HG03432 (cell line): ENCODE results near the gene EMC9.

Experiments used
- ATAC-seq: cut with Tn5 transposase; IDR thresholded peaks from one replicate; pipeline ENCODE4 v1.9.1; 2021; ENCODE audit warnings: mild to moderate bottlenecking, moderate library complexity; ENCODE audit not compliant: unreplicated experiment

EMC9 gene

DNA sequence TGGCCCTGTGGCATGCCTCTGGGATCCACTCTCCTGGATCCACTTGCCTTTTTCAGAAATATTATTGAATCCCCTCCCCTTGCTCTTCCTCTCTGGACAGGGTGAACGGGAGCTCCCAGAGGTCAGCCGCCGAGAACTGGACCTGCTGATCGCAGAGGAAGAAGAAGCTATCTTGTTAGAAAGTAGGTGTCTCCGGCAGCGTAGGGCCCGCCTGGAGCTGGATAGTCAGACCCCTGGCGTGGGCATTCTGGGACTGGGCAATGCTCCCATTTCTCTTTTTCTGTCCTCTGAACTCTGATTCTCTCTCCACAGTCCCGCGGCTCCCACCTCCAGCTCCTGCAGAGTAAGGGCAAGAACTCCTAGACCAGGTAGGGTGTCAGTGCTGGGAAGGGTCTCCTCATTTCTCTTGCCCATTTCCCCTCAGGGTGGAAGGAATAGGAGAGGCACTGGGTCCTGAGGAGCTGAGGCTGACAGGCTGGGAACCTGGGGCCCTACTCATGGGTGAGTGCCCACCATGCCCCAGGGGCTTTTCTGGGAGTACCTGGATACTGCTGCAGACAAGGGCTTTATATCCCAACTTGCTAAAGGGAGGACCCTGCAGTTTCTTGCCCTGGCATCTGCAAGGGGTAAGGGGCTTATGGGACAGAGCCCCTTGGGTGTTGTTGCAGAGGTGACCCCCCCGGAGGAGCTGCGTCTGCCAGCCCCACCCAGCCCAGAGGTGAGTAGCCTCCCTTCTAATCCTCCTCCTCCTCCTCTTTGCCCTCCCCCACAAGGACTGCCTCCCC lies 35.8 kb upstream of the EMC9 start:
- ATAC-seq: no peak

- ATAC-seq: no peak
Measured at GRCh38 chr14:24176599-24176998, 35.2 kb upstream of the EMC9 start.

- no peak for ATAC-seq
Measured at GRCh38 chr14:24172871-24173281, 31.5 kb upstream of the EMC9 start.

- ATAC-seq: no peak
Measured at GRCh38 chr14:24172261-24172860, 31.0 kb upstream of the EMC9 start.

DNA sequence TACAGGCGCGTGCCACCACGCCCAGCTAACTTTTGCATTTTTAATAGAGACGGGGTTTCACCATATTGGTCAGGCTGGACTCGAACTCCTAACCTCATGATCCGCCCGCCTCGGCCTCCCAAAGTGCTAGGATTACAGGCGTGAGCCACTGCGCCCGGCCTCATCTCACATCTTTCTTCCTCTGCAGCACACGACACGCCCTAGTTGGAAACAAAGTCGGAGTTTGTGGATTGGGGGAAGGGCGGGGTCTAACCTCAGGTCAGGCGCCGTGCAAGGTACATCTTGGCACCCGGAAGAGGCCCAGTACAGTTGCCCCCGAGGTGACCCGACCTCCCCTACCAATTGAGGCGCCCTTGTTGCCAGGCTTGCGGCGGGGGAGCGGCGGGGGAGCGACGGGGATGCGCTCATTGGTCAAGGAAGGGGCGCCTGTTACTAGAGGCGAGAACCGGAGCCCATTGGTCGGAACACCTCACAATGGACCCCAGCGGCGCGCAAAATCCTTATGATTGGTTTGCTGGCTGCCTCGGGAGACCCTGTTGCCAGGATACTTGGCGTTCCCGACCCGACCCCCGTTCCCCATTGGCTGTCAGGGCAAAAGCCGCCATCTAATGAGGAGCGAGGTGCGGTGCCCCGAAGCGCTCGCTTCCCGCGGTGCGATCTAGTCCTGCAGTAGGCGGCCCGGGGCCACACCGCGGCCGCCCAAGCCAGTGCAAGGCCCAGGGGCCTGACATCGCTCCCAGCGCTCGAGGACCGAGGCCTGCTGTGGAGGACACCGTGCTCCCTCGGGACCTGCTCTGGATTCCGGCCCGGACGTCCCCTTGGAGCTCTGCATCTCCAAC lies 30.2 kb upstream of the EMC9 start, which contains the start of gene REC8:
Gene REC8, plus strand, starts transcription at position 659 of the 839 bp plus-strand sequence. CDS start 473 bp downstream, outside the sequence.
- peak; percentile 91 for ATAC-seq

GRCh38 chr14:24167469-24168114 lies 26.2 kb upstream of the EMC9 start:
- ATAC-seq: no peak

DNA sequence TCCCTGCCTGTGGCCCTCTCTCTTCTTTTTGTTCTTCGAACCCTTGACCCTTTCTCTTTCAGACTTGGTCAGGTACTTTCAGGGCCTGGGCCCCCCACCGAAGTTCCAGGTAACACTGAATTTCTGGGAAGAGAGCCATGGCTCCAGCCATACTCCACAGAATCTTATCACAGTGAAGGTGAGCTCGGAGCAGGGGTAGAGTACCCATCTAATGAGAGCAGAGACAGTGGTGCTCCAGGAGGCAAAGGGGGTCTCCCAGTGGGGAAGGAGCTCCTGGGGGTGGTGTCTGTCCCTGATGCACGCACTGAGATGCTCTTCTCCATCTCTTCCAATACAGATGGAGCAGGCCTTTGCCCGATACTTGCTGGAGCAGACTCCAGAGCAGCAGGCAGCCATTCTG lies 24.4 kb upstream of the EMC9 start:
- no peak for ATAC-seq

- no peak for ATAC-seq
Measured at GRCh38 chr14:24164518-24164991, 23.2 kb upstream of the EMC9 start.

GRCh38 chr14:24162093-24162492 lies 20.7 kb upstream of the EMC9 start:
- ATAC-seq: no peak

GRCh38 chr14:24160850-24161804 lies 19.7 kb upstream of the EMC9 start, which contains the start of gene IRF9:
Gene IRF9 (plus strand): TSS chr14:24161265. CDS start chr14:24162145, 880 bp downstream.
- peak; percentile 85 for ATAC-seq

GRCh38 chr14:24160499-24160849 lies 19.1 kb upstream of the EMC9 start:
- ATAC-seq: no peak

DNA sequence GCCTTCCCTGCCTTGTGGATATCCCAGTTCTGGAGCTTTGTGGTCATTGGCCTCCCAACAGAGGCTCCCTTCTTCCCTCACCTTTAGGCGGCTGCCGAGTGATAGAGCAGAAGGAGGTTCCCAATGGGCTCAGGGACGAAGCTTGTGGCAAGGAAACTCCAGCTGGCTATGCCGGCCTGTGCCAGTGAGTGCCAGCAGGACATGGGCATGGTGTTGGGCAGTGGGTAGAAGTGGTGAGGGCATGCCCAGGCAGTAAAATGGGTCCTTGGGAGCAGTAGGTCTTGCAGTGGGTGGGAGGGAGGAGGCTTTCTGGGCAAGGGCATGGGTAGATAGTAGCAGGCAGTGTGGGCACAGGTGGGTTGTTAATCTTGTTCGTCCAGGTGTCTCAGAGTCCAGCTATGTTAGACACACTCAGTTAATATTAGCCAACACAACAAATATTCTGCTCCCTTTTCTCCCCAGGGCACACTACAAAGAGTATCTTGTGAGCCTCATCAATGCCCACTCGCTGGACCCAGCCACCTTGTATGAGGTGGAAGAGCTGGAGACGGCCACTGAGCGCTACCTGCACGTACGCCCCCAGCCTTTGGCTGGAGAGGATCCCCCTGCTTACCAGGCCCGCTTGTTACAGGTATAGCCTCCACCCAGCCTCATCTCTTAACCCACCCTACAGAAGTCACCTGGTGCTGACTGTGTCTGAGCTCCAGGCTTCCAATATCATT lies 18.5 kb upstream of the EMC9 start:
- ATAC-seq: no peak

GRCh38 chr14:24157331-24157730 lies 15.9 kb upstream of the EMC9 start:
- no peak for ATAC-seq

DNA sequence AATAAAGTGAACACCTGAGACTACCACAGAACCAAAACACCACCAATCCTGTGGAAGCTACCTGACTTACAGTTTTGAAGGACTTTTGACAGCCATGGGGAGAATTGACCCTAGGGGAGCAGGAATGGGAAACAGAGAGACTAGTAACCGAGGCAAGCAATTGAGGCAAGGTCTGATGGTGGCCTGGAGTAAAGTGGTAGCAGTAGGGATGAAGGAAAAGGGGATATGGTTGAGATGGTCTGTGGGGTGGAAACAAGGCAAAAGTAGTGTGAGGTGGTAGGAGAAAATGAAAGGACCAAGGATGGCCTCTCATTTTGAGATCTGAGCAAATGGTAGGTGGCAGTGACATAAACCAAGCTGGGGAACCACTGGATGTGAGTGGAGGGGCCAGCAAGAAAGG lies 15.4 kb upstream of the EMC9 start:
- ATAC-seq: no peak

DNA sequence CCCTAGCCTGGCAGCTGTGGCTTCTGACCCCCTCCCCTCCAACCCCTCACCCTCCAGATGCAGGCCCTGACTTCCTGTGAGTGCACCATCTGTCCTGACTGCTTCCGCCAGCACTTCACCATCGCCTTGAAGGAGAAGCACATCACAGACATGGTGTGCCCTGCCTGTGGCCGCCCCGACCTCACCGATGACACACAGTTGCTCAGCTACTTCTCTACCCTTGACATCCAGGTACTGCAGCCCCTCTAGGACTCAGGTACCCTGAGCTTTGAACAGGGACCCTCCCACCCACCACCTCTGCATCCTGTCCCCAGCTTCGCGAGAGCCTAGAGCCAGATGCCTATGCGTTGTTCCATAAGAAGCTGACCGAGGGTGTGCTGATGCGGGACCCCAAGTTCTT lies 13.7 kb upstream of the EMC9 start:
- no peak for ATAC-seq

DNA sequence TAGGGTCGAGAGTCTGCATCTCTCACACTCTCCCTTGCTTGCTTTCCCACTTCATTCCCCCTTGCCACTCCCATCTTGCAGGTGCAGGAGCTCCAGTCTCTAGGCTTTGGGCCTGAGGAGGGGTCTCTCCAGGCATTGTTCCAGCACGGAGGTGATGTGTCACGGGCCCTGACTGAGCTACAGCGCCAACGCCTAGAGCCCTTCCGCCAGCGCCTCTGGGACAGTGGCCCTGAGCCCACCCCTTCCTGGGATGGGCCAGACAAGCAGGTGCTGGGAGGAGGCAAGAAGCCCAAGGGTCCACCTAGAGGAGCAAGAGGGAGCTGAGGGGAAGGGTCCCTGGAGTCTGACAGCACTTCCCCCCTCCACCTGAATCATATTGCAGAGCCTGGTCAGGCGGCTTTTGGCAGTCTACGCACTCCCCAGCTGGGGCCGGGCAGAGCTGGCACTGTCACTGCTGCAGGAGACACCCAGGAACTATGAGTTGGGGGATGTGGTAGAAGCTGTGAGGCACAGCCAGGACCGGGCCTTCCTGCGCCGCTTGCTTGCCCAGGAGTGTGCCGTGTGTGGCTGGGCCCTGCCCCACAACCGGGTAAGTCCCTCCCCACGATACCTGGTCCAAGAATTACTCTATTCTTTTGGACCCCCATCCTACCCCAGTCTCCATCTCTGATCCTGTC lies 10.2 kb upstream of the EMC9 start:
- ATAC-seq: no peak

- ATAC-seq: no peak
Measured at GRCh38 chr14:24150993-24151392, 9.6 kb upstream of the EMC9 start.

DNA sequence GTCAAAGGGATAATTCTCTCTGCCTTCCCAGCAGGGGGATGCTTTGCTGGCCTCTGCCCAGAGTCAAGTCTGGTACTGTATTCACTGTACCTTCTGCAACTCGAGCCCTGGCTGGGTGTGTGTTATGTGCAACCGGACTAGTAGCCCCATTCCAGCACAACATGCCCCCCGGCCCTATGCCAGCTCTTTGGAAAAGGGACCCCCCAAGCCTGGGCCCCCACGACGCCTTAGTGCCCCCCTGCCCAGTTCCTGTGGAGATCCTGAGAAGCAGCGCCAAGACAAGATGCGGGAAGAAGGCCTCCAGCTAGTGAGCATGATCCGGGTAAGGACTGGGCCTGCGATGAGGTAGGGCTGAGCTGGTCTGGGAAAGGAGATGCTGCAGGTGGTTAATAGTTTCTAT lies 9.2 kb upstream of the EMC9 start:
- ATAC-seq: no peak

GRCh38 chr14:24150061-24150460 lies 8.7 kb upstream of the EMC9 start:
- no peak for ATAC-seq
